WTC11 (cell line): ENCODE data around the gene MAD2L1. TPM values are rescaled to one million over a fixed set of nuclear protein-coding genes. Genes with fewer than 3 reads are reported as not detected.
"Not testable (repeated sequence)": the region's sequence is repeated elsewhere in the genome, so short reads cannot be mapped to it uniquely, and the experiment has no call there.

Experiments used
- ATAC-seq: fragments of 200-7000 bp; cut with Tn5 transposase; 2 replicates; pipeline ENCODE4 v1.10.0; 2021; ENCODE audit warnings: mild to moderate bottlenecking, moderate library complexity
- CTCF ChIA-PET: fragments of 300-600 bp; sonication (Branson Sonifier 250); formaldehyde crosslinking; loops from one replicate; lab custom pipeline; 2021; ENCODE audit warnings: antibody characterized with exemption; lab: Charles Lee
- POLR2A ChIA-PET: fragments of 350-600 bp; sonication (Branson Sonifier 250); formaldehyde crosslinking; loops from one replicate; lab custom pipeline; 2021; ENCODE audit warnings: antibody characterized with exemption; lab: Charles Lee
- DNase-seq: peaks from one replicate; pipeline ENCODE4 v3.0.0; 2021; ENCODE audit warnings: low spot score
- H3K27ac Mint-ChIP-seq: 2 replicates; pipeline ENCODE4 v1.8.0; 2021; ENCODE audit warnings: mixed read lengths
- H3K27me3 Mint-ChIP-seq: 2 replicates; pipeline ENCODE4 v1.8.0; 2021; ENCODE audit warnings: low read depth, mild to moderate bottlenecking, moderate library complexity, mixed read lengths
- H3K36me3 Mint-ChIP-seq: 2 replicates; pipeline ENCODE4 v1.8.0; 2021; ENCODE audit warnings: mixed read lengths
- H3K4me1 Mint-ChIP-seq: 2 replicates; pipeline ENCODE4 v1.8.0; 2022; ENCODE audit warnings: mixed read lengths
- H3K4me3 Mint-ChIP-seq: 2 replicates; pipeline ENCODE4 v1.8.0; 2021; ENCODE audit warnings: mild to moderate bottlenecking, moderate library complexity, mixed read lengths
- H3K9me3 Mint-ChIP-seq: 2 replicates; pipeline ENCODE4 v1.8.0; 2021; ENCODE audit warnings: mixed read lengths
- ARID4B ChIP-seq: sonication (generic); formaldehyde crosslinking; IDR thresholded peaks from 2 replicates; pipeline ENCODE4 v1.8.0; 2023; ENCODE audit warnings: missing genetic modification reagents, mild to moderate bottlenecking, borderline replicate concordance
- CREM ChIP-seq: sonication (generic); formaldehyde crosslinking; IDR thresholded peaks from 2 replicates; pipeline ENCODE4 v1.8.1; 2022; ENCODE audit warnings: mild to moderate bottlenecking, missing genetic modification reagents, moderate library complexity
- E2F4 ChIP-seq: sonication (generic); formaldehyde crosslinking; IDR thresholded peaks from 2 replicates; pipeline ENCODE4 v1.8.1; 2022; ENCODE audit warnings: low read depth, mild to moderate bottlenecking, moderate library complexity, missing genetic modification reagents, borderline replicate concordance
- ERG ChIP-seq: fragments of 250-450 bp; sonication (Bioruptor Pico); IDR thresholded peaks from 2 replicates; pipeline ENCODE4 v1.8.0; 2021; ENCODE audit warnings: mild to moderate bottlenecking
- ETV6 ChIP-seq: sonication (generic); formaldehyde crosslinking; IDR thresholded peaks from 2 replicates; pipeline ENCODE4 v1.8.1; 2022; ENCODE audit warnings: mild to moderate bottlenecking, missing genetic modification reagents
- HMGXB4 ChIP-seq: sonication (generic); formaldehyde crosslinking; IDR thresholded peaks from 2 replicates; pipeline ENCODE4 v1.8.1; 2023; ENCODE audit warnings: mild to moderate bottlenecking, moderate library complexity, missing genetic modification reagents
- JUN ChIP-seq: sonication (generic); formaldehyde crosslinking; IDR thresholded peaks from 2 replicates; pipeline ENCODE4 v1.8.0; 2023; ENCODE audit warnings: mild to moderate bottlenecking, missing genetic modification reagents
- MLX ChIP-seq: sonication (generic); formaldehyde crosslinking; IDR thresholded peaks from 2 replicates; pipeline ENCODE4 v1.8.1; 2023; ENCODE audit warnings: mild to moderate bottlenecking, missing genetic modification reagents, moderate library complexity
- OVOL2 ChIP-seq: fragments of 250-450 bp; sonication (Bioruptor Pico); IDR thresholded peaks from 2 replicates; pipeline ENCODE4 v1.9.0; 2021; ENCODE audit warnings: mild to moderate bottlenecking, borderline replicate concordance
- PREB ChIP-seq: sonication (generic); formaldehyde crosslinking; IDR thresholded peaks from 2 replicates; pipeline ENCODE4 v1.8.1; 2022; ENCODE audit warnings: mild to moderate bottlenecking, missing genetic modification reagents, moderate library complexity, borderline replicate concordance
- ZBTB21 ChIP-seq: sonication (generic); formaldehyde crosslinking; IDR thresholded peaks from 2 replicates; pipeline ENCODE4 v1.8.1; 2023; ENCODE audit warnings: mild to moderate bottlenecking, missing genetic modification reagents, borderline replicate concordance
- ZNF121 ChIP-seq: sonication (generic); formaldehyde crosslinking; IDR thresholded peaks from 2 replicates; pipeline ENCODE4 v1.8.0; 2023; ENCODE audit warnings: missing genetic modification reagents
- ZNF263 ChIP-seq: sonication (generic); formaldehyde crosslinking; IDR thresholded peaks from 2 replicates; pipeline ENCODE4 v1.8.1; 2022; ENCODE audit warnings: low read depth, mild to moderate bottlenecking, moderate library complexity, missing genetic modification reagents
- ZNF281 ChIP-seq: sonication (generic); formaldehyde crosslinking; IDR thresholded peaks from 2 replicates; pipeline ENCODE4 v1.8.0; 2023; ENCODE audit warnings: mild to moderate bottlenecking, missing genetic modification reagents
- ZNF317 ChIP-seq: sonication (generic); formaldehyde crosslinking; IDR thresholded peaks from 2 replicates; pipeline ENCODE4 v1.8.1; 2023; ENCODE audit warnings: low read depth, mild to moderate bottlenecking, moderate library complexity, missing genetic modification reagents, borderline replicate concordance
- ZNF423 ChIP-seq: fragments of 250-450 bp; sonication (Bioruptor Pico); IDR thresholded peaks from 2 replicates; pipeline ENCODE4 v2.1.2; 2022; ENCODE audit warnings: mild to moderate bottlenecking, moderate library complexity
- total RNA-seq: library from RNA; stranded (reverse); gene quantifications from 3 replicates; pipeline ENCODE4 v1.2.3, GENCODE V29; 2021

The MAD2L1 gene
- total RNA-seq, 1 experiment from 2014 or later, result 81.2 TPM

GRCh38 chr4:120088507-120088906 lies 21.9 kb upstream of the MAD2L1 start (continued):
- TF ChIP-seq ZNF281 (CRISPR knock-in tag) (no peak), ZNF121 (CRISPR knock-in tag) (no peak), OVOL2 (CRISPR knock-in tag) (no peak), MLX (CRISPR knock-in tag) (no peak), ARID4B (CRISPR knock-in tag) (no peak), CREM (CRISPR knock-in tag) (no peak), ZNF263 (CRISPR knock-in tag) (no peak), HMGXB4 (CRISPR knock-in tag) (no peak)

- H3K36me3 Mint-ChIP-seq, POLR2A ChIA-PET, H3K27me3 Mint-ChIP-seq, CTCF ChIA-PET, DNase-seq, ATAC-seq, H3K4me3 Mint-ChIP-seq, H3K27ac Mint-ChIP-seq, H3K4me1 Mint-ChIP-seq: not testable (repeated sequence)
- peaks cover 19% of the 10 kb centered on the region for H3K9me3 Mint-ChIP-seq
These were observed 21.4 kb upstream of the MAD2L1 start for GRCh38 chr4:120088066-120088465.

GRCh38 chr4:120085705-120086104 lies 19.1 kb upstream of the MAD2L1 start:
- no peaks in the 10 kb centered on the region for H3K27me3 Mint-ChIP-seq
- H3K9me3 Mint-ChIP-seq, result peaks cover 19% of the 10 kb centered on the region
- CTCF ChIA-PET, result no interaction called here
- peaks cover 10% of the 10 kb centered on the region for H3K4me1 Mint-ChIP-seq
- H3K4me3 Mint-ChIP-seq, result no peak overlapping the region
- H3K36me3 Mint-ChIP-seq, result peaks cover 10% of the 10 kb centered on the region
- DNase-seq (no peak), ATAC-seq (no peak)
- no peak overlapping the region for H3K27ac Mint-ChIP-seq
- POLR2A ChIA-PET, result no interaction called here
- TF ChIP-seq JUN (CRISPR knock-in tag) (no peak), ZNF317 (CRISPR knock-in tag) (no peak), ZBTB21 (CRISPR knock-in tag) (no peak), PREB (CRISPR knock-in tag) (no peak), ERG (no peak), ZNF423 (CRISPR knock-in tag) (no peak), ETV6 (CRISPR knock-in tag) (no peak), E2F4 (CRISPR knock-in tag) (no peak)
